PC-9 (cell line): ENCODE measurements around the gene STXBP2. TPM values are rescaled to one million over a fixed set of nuclear protein-coding genes. Genes with fewer than 3 reads are reported as not detected.

Source experiments
- BruUV-seq: library from RNA; stranded (reverse); fragments of 400-500 nt; replicated peaks from 2 replicates; lab custom pipeline; 2021; lab: Mats Ljungman, UMichigan
- CTCF ChIA-PET: fragments of 300-600 bp; sonication (Branson Sonifier 250); formaldehyde crosslinking; loops from one replicate; lab custom pipeline; 2022; ENCODE audit warnings: antibody characterized with exemption; lab: Charles Lee
- POLR2A ChIA-PET: fragments of 300-600 bp; sonication (Branson Sonifier 250); formaldehyde crosslinking; loops from one replicate; lab custom pipeline; 2022; ENCODE audit warnings: antibody characterized with exemption; ENCODE audit not compliant: unreplicated experiment; lab: Charles Lee
- DNase-seq, 2 experiments: peaks; one replicate each; pipeline versions ENCODE4 v3.0.0 to v3.0.0-alpha.2; 2015 to 2022; ENCODE audit warnings: mixed read lengths in 1 of 2
- H2AFZ ChIP-seq: fragments of 200-600 bp; sonication (generic); 2 replicates; pipeline ENCODE4 v1.8.1; 2017; ENCODE audit warnings: antibody characterized with exemption
- H3F3A ChIP-seq: fragments of 200-600 bp; sonication (generic); 2 replicates; pipeline ENCODE4 v1.8.1; 2017; ENCODE audit warnings: antibody characterized with exemption, mild to moderate bottlenecking, low read depth; ENCODE audit not compliant: insufficient read depth
- H3K27ac ChIP-seq: fragments of 200-600 bp; sonication (generic); 2 replicates; pipeline ENCODE4 v1.6.1; 2016; ENCODE audit warnings: mixed run types
- H3K27me3 ChIP-seq: fragments of 200-600 bp; sonication (generic); 2 replicates; pipeline ENCODE4 v1.6.1; 2016; ENCODE audit warnings: low read depth, mixed run types; ENCODE audit not compliant: insufficient read depth
- H3K36me3 ChIP-seq: fragments of 200-600 bp; sonication (generic); 2 replicates; pipeline ENCODE4 v1.6.1; 2016; ENCODE audit warnings: low read depth, mixed run types
- H3K4me1 ChIP-seq: fragments of 200-600 bp; sonication (generic); replicated peaks from 2 replicates; pipeline ENCODE4 v1.6.1; 2016; ENCODE audit warnings: mixed run types; ENCODE audit not compliant: insufficient read depth
- H3K4me2 ChIP-seq: fragments of 200-600 bp; sonication (generic); 2 replicates; pipeline ENCODE4 v1.6.1; 2017; ENCODE audit warnings: mixed run types
- H3K4me3 ChIP-seq: fragments of 200-600 bp; sonication (generic); 2 replicates; pipeline ENCODE4 v1.6.1; 2016; ENCODE audit warnings: mixed run types
- H3K79me2 ChIP-seq: fragments of 200-600 bp; sonication (generic); 2 replicates; pipeline ENCODE4 v1.6.1; 2017; ENCODE audit warnings: low read depth, mixed run types
- H3K9me2 ChIP-seq: fragments of 200-600 bp; sonication (generic); 2 replicates; pipeline ENCODE4 v1.8.1; 2017; ENCODE audit warnings: mild to moderate bottlenecking; ENCODE audit not compliant: insufficient read depth
- H3K9me3 ChIP-seq: fragments of 200-600 bp; sonication (generic); 2 replicates; pipeline ENCODE4 v1.8.1; 2016; ENCODE audit warnings: low read depth; ENCODE audit not compliant: insufficient read depth
- H4K20me1 ChIP-seq: fragments of 200-600 bp; sonication (generic); 2 replicates; pipeline ENCODE4 v1.8.1; 2017; ENCODE audit not compliant: insufficient read depth
- CTCF ChIP-seq: fragments of 200-600 bp; sonication (generic); conservative IDR thresholded peaks from 2 replicates; pipeline ENCODE4 v1.6.1; 2017; ENCODE audit warnings: mixed run types, antibody characterized with exemption, mild to moderate bottlenecking, moderate library complexity
- EZH2 ChIP-seq: fragments of 200-600 bp; sonication (generic); IDR thresholded peaks from 2 replicates; pipeline ENCODE4 v1.8.0; 2017; ENCODE audit warnings: antibody characterized with exemption, low read depth
- intact Hi-C: fragments of 100-400 bp; cut with micrococcal nuclease; formaldehyde crosslinking; loops from one replicate; pipeline ENCODE4 v1.10.0; 2022; ENCODE audit not compliant: unreplicated experiment
- total RNA-seq: library from RNA; stranded (reverse); gene quantifications from 2 replicates; pipeline ENCODE4 v1.2.3, GENCODE V29; 2021

Gene STXBP2
- total RNA-seq, 1 experiment from 2014 or later, result 148 TPM

GRCh38 chr19:7680606-7681339 is 43.9 kb downstream of the STXBP2 start, which contains the start of gene TRAPPC5:
TSS of gene TRAPPC5 (plus strand) at chr19:7680833. CDS start at chr19:7682254, 1,421 bp downstream.
- H3K79me2 ChIP-seq, result peaks cover 19% of the 10 kb centered on the region
- TF ChIP-seq EZH2 (no peak), CTCF (peak; percentile 89)
- H4K20me1 ChIP-seq, result peaks cover 20% of the 10 kb centered on the region
- H3K4me2 ChIP-seq, result peak within 1 kb of the TSS; percentile 88
- intact Hi-C loops, result loop anchor here (1.0 to 2.0 kb wide), 2 partner anchors 119 to 172 kb away; no protein-coding TSS in a partner anchor
- H3K4me1 ChIP-seq, result peaks cover 21% of the 10 kb centered on the region
- H3K36me3 ChIP-seq, result 0 out of 2 replicates have a peak, but pooled peaks cover 6% of the 10 kb centered on the region
- DNase-seq, result peak; percentile 65 to 82
- POLR2A ChIA-PET, result interaction anchor here (0.7 kb wide), 1 partner anchor 304 kb away, joined by 3 read pairs; no protein-coding TSS in a partner anchor
- peak within 1 kb of the TSS; percentile 32; the same call in 1 of the 2 replicates for H3K27ac ChIP-seq
- peaks cover 24% of the 10 kb centered on the region for H3K27me3 ChIP-seq
- CTCF ChIA-PET, result interaction anchor here (0.6 to 1.6 kb wide), 11 partner anchors 24 to 188 kb away, joined by 3 to 19 read pairs (median 4); no protein-coding TSS in a partner anchor
- no TSS peak for BruUV-seq
- H3K4me3 ChIP-seq, result peak within 1 kb of the TSS; percentile 91
- peak within 1 kb of the TSS; percentile 96 for H2AFZ ChIP-seq
- peaks cover 27% of the 10 kb centered on the region; the same call in 1 of the 2 replicates for H3F3A ChIP-seq
- H3K9me3 ChIP-seq, result no peaks in the 10 kb centered on the region
- H3K9me2 ChIP-seq, result no peaks in the 10 kb centered on the region

- POLR2A ChIA-PET, result no interaction called here
- CTCF ChIA-PET, result interaction anchor here (0.6 to 1.6 kb wide), 11 partner anchors 25 to 187 kb away, joined by 3 to 19 read pairs (median 4); no protein-coding TSS in a partner anchor
- Histone ChIP-seq H3K27me3 (peaks cover 16% of the 10 kb centered on the region), H3K4me1 (peaks cover 23% of the 10 kb centered on the region), H3K36me3 (0 out of 2 replicates have a peak, but pooled peaks cover 6% of the 10 kb centered on the region), H3K79me2 (peaks cover 19% of the 10 kb centered on the region), H3K27ac (peak overlapping the region; percentile 32; the same call in 1 of the 2 replicates), H3K4me3 (peak overlapping the region; percentile 91), H3K9me2 (no peaks in the 10 kb centered on the region), H3F3A (peaks cover 27% of the 10 kb centered on the region; the same call in 1 of the 2 replicates), H3K9me3 (no peaks in the 10 kb centered on the region), H3K4me2 (peak overlapping the region; percentile 88), H2AFZ (peak overlapping the region; percentile 96), H4K20me1 (peaks cover 25% of the 10 kb centered on the region)
- no TSS peak for BruUV-seq
- intact Hi-C loops, result loop anchor here (1.0 to 2.0 kb wide), 2 partner anchors 118 to 171 kb away; no protein-coding TSS in a partner anchor
- peak; percentile 60 to 68 for DNase-seq
- peak; percentile 69 for TF ChIP-seq CTCF
- TF ChIP-seq EZH2, result no peak
These were observed 44.6 kb downstream of the STXBP2 start for GRCh38 chr19:7681340-7682174.
